Measurements from ENCODE around the gene OPRL1.

The OPRL1 gene

GRCh38 chr20:64090165-64090564, 10.3 kb downstream of the OPRL1 start:
- Mint-ChIP-seq H3K36me3 (ENCODE audit: low read depth) (no peaks in the 10 kb centered on the region), H3K27me3 (ENCODE audit: low read depth, poor library complexity) (peaks cover 61% of the 10 kb centered on the region), H3K9me3 (peaks cover 16% of the 10 kb centered on the region), H3K4me3 (no peak overlapping the region), H3K4me1 (peaks cover 6% of the 10 kb centered on the region), H3K27ac (no peak overlapping the region)
- TF ChIP-seq, protein P1, sequence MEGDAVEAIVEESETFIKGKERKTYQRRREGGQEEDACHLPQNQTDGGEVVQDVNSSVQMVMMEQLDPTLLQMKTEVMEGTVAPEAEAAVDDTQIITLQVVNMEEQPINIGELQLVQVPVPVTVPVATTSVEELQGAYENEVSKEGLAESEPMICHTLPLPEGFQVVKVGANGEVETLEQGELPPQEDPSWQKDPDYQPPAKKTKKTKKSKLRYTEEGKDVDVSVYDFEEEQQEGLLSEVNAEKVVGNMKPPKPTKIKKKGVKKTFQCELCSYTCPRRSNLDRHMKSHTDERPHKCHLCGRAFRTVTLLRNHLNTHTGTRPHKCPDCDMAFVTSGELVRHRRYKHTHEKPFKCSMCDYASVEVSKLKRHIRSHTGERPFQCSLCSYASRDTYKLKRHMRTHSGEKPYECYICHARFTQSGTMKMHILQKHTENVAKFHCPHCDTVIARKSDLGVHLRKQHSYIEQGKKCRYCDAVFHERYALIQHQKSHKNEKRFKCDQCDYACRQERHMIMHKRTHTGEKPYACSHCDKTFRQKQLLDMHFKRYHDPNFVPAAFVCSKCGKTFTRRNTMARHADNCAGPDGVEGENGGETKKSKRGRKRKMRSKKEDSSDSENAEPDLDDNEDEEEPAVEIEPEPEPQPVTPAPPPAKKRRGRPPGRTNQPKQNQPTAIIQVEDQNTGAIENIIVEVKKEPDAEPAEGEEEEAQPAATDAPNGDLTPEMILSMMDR (IDR thresholded peaks at IDR 0.05): no peak
- no peak for DNase-seq

DNA sequence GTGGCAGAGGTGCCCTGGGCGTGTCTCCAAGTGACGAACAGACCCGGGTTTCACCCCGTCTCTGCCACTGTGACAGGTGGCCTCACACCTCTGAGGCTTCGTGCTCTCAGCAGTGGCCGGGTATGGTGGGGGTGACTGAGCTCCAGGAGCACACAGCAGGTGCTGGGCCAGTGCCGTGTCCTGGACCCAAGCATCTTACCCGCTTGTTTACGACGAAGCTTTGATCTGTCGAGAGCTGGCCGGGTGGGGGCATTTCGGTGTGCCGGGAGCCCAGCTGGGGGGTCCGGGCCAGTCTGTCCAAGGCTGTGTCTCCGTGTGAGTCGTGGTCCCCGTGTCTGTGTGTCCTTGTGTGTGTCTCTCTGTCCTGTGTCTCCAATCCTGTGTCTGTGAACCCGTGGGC, 11.5 kb downstream of the OPRL1 start:
- H3K4me1 Mint-ChIP-seq: peaks cover 6% of the 10 kb centered on the region
- peak overlapping the region; percentile 75 for H3K27ac Mint-ChIP-seq
- DNase-seq: no peak
- no peak overlapping the region for H3K4me3 Mint-ChIP-seq
- H3K27me3 Mint-ChIP-seq (ENCODE audit: low read depth, poor library complexity): peaks cover 59% of the 10 kb centered on the region
- H3K36me3 Mint-ChIP-seq (ENCODE audit: low read depth): no peaks in the 10 kb centered on the region
- H3K9me3 Mint-ChIP-seq: peaks cover 15% of the 10 kb centered on the region
- TF ChIP-seq, protein P1 (IDR thresholded peaks at IDR 0.05): no peak

DNA sequence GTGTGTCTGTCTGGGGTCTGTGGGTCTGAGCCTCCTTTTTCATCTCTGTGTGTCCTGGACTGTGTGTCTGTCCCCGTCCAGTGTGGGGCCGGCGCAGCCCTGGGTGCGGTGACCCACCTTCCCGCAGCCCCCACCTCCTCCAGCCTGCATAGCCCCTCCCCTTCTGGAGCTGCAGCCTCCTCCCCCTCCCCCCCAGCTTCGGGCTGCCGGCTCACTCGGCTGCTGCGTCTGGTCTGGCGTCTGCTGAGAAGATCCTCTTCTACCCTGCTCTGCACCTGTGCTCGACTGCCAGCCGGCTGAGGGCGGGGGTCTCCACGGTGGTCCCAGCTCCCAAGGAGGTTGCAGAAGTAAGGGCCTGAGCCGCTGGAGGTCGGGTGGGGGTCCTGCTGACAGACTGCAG, 11.9 kb downstream of the OPRL1 start:
- no peak overlapping the region for H3K4me3 Mint-ChIP-seq
- TF ChIP-seq, protein P1 (IDR thresholded peaks at IDR 0.05): no peak
- DNase-seq: peak; percentile 51
- peak overlapping the region; percentile 75 for H3K27ac Mint-ChIP-seq
- H3K9me3 Mint-ChIP-seq: peaks cover 14% of the 10 kb centered on the region
- H3K4me1 Mint-ChIP-seq: peaks cover 6% of the 10 kb centered on the region
- peaks cover 55% of the 10 kb centered on the region for H3K27me3 Mint-ChIP-seq (ENCODE audit: low read depth, poor library complexity)
- peaks cover 3% of the 10 kb centered on the region for H3K36me3 Mint-ChIP-seq (ENCODE audit: low read depth)

- Mint-ChIP-seq H3K4me3 (no peak overlapping the region), H3K27me3 (ENCODE audit: low read depth, poor library complexity) (peaks cover 52% of the 10 kb centered on the region), H3K9me3 (peaks cover 16% of the 10 kb centered on the region), H3K27ac (no peak overlapping the region), H3K36me3 (ENCODE audit: low read depth) (peaks cover 6% of the 10 kb centered on the region), H3K4me1 (peaks cover 6% of the 10 kb centered on the region)
- DNase-seq: no peak
- TF ChIP-seq, protein P1 (IDR thresholded peaks at IDR 0.05): no peak
These were observed 12.6 kb downstream of the OPRL1 start for GRCh38 chr20:64092258-64093012.

- peaks cover 46% of the 10 kb centered on the region for H3K27me3 Mint-ChIP-seq (ENCODE audit: low read depth, poor library complexity)
- peaks cover 6% of the 10 kb centered on the region for H3K36me3 Mint-ChIP-seq (ENCODE audit: low read depth)
- no peak overlapping the region for H3K27ac Mint-ChIP-seq
- H3K9me3 Mint-ChIP-seq: peaks cover 11% of the 10 kb centered on the region
- no peak overlapping the region for H3K4me3 Mint-ChIP-seq
- peaks cover 6% of the 10 kb centered on the region for H3K4me1 Mint-ChIP-seq
- TF ChIP-seq, protein P1 (IDR thresholded peaks at IDR 0.05): no peak
- no peak for DNase-seq
These were observed 13.2 kb downstream of the OPRL1 start for GRCh38 chr20:64093013-64093503.

DNA sequence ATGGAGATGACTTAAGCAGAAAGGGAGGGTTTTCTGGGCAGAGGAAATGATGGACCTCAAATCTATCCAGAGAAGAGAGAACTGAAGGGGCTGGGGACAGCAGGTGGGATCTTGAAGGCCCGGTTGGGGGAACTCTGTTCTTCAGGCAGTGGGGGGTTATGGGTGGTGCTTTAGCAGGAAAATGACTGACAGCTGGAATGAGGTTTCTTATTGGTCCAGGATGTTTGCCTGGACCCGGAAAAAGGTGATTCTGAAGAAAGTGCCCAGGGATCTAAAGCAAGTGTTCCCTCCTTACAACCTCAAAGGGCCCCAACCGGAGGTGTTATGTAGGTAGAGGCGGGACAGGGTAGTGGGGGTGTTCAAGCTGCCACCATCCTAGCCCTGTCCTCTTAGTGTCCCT, 15.6 kb downstream of the OPRL1 start:
- no peak for DNase-seq
- H3K36me3 Mint-ChIP-seq (ENCODE audit: low read depth): peaks cover 6% of the 10 kb centered on the region
- no peak overlapping the region for H3K4me3 Mint-ChIP-seq
- peaks cover 27% of the 10 kb centered on the region for H3K27me3 Mint-ChIP-seq (ENCODE audit: low read depth, poor library complexity)
- no peak overlapping the region for H3K27ac Mint-ChIP-seq
- H3K9me3 Mint-ChIP-seq: peaks cover 6% of the 10 kb centered on the region
- TF ChIP-seq, protein P1 (IDR thresholded peaks at IDR 0.05): no peak
- peaks cover 6% of the 10 kb centered on the region for H3K4me1 Mint-ChIP-seq
